ENCODE measurements around the gene PMFBP1.

GRCh38 chr16:72138064-72138572, 33.8 kb downstream of the PMFBP1 start:
- TF ChIP-seq CTCF (IDR thresholded peaks at IDR 0.05; ENCODE audit: insufficient read depth, low read depth, low read length): no peak
- no peak for TF ChIP-seq EZH2 (IDR thresholded peaks at IDR 0.05; ENCODE audit: insufficient read depth, low read length)
